K562 (cell line): Measurements from ENCODE around the gene REXO2. TPM values are rescaled to one million over a fixed set of nuclear protein-coding genes. Genes with fewer than 3 reads are reported as not detected.

Experiments used
- CEBPB ChIP-seq: fragments of 450-650 bp; IDR thresholded peaks from 2 replicates; pipeline ENCODE4 v1.6.1; 2016; ENCODE audit warnings: missing genetic modification characterization, missing compliant biosample characterization
- CUX1 ChIP-seq: fragments of 200-800 bp; sonication (Bioruptor generic); IDR thresholded peaks from 2 replicates; pipeline ENCODE4 v1.6.1; 2016; ENCODE audit warnings: missing genetic modification characterization, missing compliant biosample characterization
- MBD1 ChIP-seq: fragments of 250-450 bp; sonication (Bioruptor Pico); IDR thresholded peaks from 2 replicates; pipeline ENCODE4 v1.8.0; 2022; ENCODE audit warnings: inconsistent platforms
- MECOM ChIP-seq: fragments of 250-450 bp; sonication (Bioruptor Pico); IDR thresholded peaks from 2 replicates; pipeline ENCODE4 v1.8.0; 2022; ENCODE audit warnings: inconsistent platforms
- MEF2A ChIP-seq: IDR thresholded peaks from 2 replicates; pipeline ENCODE4 v1.6.1; 2011; ENCODE audit warnings: low read depth, mild to moderate bottlenecking, low read length, moderate library complexity; ENCODE audit not compliant: control insufficient read depth
- MTF1 ChIP-seq: fragments of 250-450 bp; sonication (Bioruptor Pico); IDR thresholded peaks from 2 replicates; pipeline ENCODE4 v1.9.0; 2021; ENCODE audit warnings: moderate library complexity, mild to moderate bottlenecking, inconsistent platforms, borderline replicate concordance
- NR2C1 ChIP-seq, 2 experiments: fragments of 450-650 bp; IDR thresholded peaks; 2 replicates each; pipeline ENCODE4 v1.6.1; 2017; ENCODE audit warnings: mild to moderate bottlenecking in 2 of 2, antibody characterized with exemption in 1 of 2, inconsistent platforms in 1 of 2, missing compliant biosample characterization in 1 of 2, missing genetic modification characterization in 1 of 2
- POLR2H ChIP-seq: IDR thresholded peaks from 2 replicates; pipeline ENCODE4 v1.6.1; 2016; ENCODE audit warnings: missing genetic modification characterization, low read depth, mild to moderate bottlenecking, control low read depth, missing compliant biosample characterization, moderate library complexity
- PTBP1 ChIP-seq: fragments of 200-400 bp; formaldehyde crosslinking; IDR thresholded peaks from 2 replicates; pipeline ENCODE4 v1.6.1; 2017; ENCODE audit warnings: low read depth, low read length
- SMARCA4 ChIP-seq: fragments of 450-650 bp; IDR thresholded peaks from 2 replicates; pipeline ENCODE4 v1.6.1; 2016
- TEAD4 ChIP-seq, 2 experiments: sonication (generic) in 1 of 2; formaldehyde crosslinking in 1 of 2; IDR thresholded peaks; 2 replicates each; pipeline versions ENCODE4 v1.6.1 to v1.8.0; 2012 to 2022; ENCODE audit warnings: borderline replicate concordance in 1 of 2, inconsistent platforms in 1 of 2, low read length in 1 of 2, mild to moderate bottlenecking in 1 of 2, missing genetic modification reagents in 1 of 2
- TGIF2 ChIP-seq: sonication (generic); formaldehyde crosslinking; IDR thresholded peaks from 2 replicates; pipeline ENCODE4 v1.8.1; 2022; ENCODE audit warnings: mild to moderate bottlenecking, missing genetic modification reagents, moderate library complexity
- UBTF ChIP-seq, 2 experiments: IDR thresholded peaks; 2 replicates each; pipeline ENCODE4 v1.6.1; 2012; ENCODE audit warnings: improper control_type of control experiment in 2 of 2, low read depth in 2 of 2, low read length in 2 of 2, borderline replicate concordance in 1 of 2
- ZBTB17 ChIP-seq: fragments of 450-650 bp; formaldehyde crosslinking; IDR thresholded peaks from 2 replicates; pipeline ENCODE4 v1.4.0; 2020; ENCODE audit warnings: mild to moderate bottlenecking
- ZNF12 ChIP-seq: sonication (generic); formaldehyde crosslinking; IDR thresholded peaks from 2 replicates; pipeline ENCODE4 v1.4.0; 2020; ENCODE audit warnings: mild to moderate bottlenecking, missing genetic modification reagents
- ZNF140 ChIP-seq: fragments of 250-450 bp; sonication (Bioruptor Pico); IDR thresholded peaks from 2 replicates; pipeline ENCODE4 v1.8.0; 2021; ENCODE audit warnings: moderate library complexity, mild to moderate bottlenecking, inconsistent platforms
- ZNF175 ChIP-seq: fragments of 200-800 bp; sonication (Bioruptor generic); IDR thresholded peaks from 2 replicates; pipeline ENCODE4 v1.6.1; 2016; ENCODE audit warnings: low read depth, mild to moderate bottlenecking, missing genetic modification characterization, missing compliant biosample characterization
- ZNF274 ChIP-seq: IDR thresholded peaks from 2 replicates; pipeline ENCODE4 v1.6.1; 2011; ENCODE audit warnings: low read depth, mild to moderate bottlenecking, low read length, moderate library complexity, borderline replicate concordance
- polyA plus RNA-seq, 8 experiments: library from polyadenylated mRNA; depleted of rRNA in 4 of 8; stranded (reverse) in 5 of 8; unstranded in 3 of 8; fragments of >200 nt; fragmentation: Nextera tagmentation in 2 of 8; fragmentation: Illumina TruSeq in 1 of 8; extraction: Ambion mirVana in 2 of 8; extraction: Trizol in 1 of 8; gene quantifications; 2 replicates each; pipeline versions ENCODE4 v1.2.1 to v1.2.3, GENCODE V29; 2011 to 2014; ENCODE audit warnings: inconsistent platforms in 1 of 8, missing spikeins in 1 of 8
- total RNA-seq, 7 experiments: library from RNA; depleted of rRNA in 6 of 7; stranded (reverse); fragments of >200 nt in 6 of 7; fragmentation: Illumina TruSeq in 2 of 7; extraction: Trizol in 2 of 7; gene quantifications; 2 replicates each; pipeline versions ENCODE4 v1.2.1 to v1.2.3, GENCODE V29; 2011 to 2021; ENCODE audit warnings: low replicate concordance in 1 of 7

Gene REXO2
- total and polyA plus RNA-seq, 9 of the 15 experiments (the other 6 are each of a cell fraction or from before 2014, with no cell fraction given): 143 to 370 (median 193) TPM

- no peak for TF ChIP-seq ZNF274
- TF ChIP-seq SMARCA4: peak; percentile 39; the same call in 1 of the 2 replicates
- TF ChIP-seq POLR2H (tag): peak; percentile 72
- no peak for TF ChIP-seq NR2C1 (IDR thresholded peaks at IDR 0.05)
- peak; percentile 9; the same call in 1 of the 2 replicates for TF ChIP-seq NR2C1 (tag; IDR thresholded peaks at IDR 0.05)
- TF ChIP-seq MTF1 (CRISPR knock-in tag): no peak
- no peak for TF ChIP-seq ZBTB17
- peak; percentile 92 for TF ChIP-seq ZNF175 (CRISPR knock-in tag)
- TF ChIP-seq TEAD4 (IDR thresholded peaks at IDR 0.05; ENCODE audit: low read length): no peak
- no peak for TF ChIP-seq TEAD4 (CRISPR knock-in tag; IDR thresholded peaks at IDR 0.05; ENCODE audit: borderline replicate concordance)
- TF ChIP-seq PTBP1: no peak
- no peak for TF ChIP-seq ZNF140 (CRISPR knock-in tag)
- TF ChIP-seq MEF2A: no peak
- TF ChIP-seq UBTF (IDR thresholded peaks at IDR 0.05; ENCODE audit: borderline replicate concordance in 1 of 2, low read depth in 2 of 2, low read length in 2 of 2): no peak
- no peak for TF ChIP-seq CEBPB (tag)
- TF ChIP-seq MECOM (CRISPR knock-in tag): no peak
- no peak for TF ChIP-seq CUX1 (CRISPR knock-in tag)
- no peak for TF ChIP-seq TGIF2 (CRISPR knock-in tag)
- TF ChIP-seq MBD1: no peak
- TF ChIP-seq ZNF12 (CRISPR knock-in tag): no peak
Observed at GRCh38 chr11:114447892-114448291, 8.6 kb downstream of the REXO2 start (continued).
